Measurements from ENCODE around the gene TRAP1.
A peak's percentile ranks its signal among the peaks of the same experiment; 100 is the strongest.

Gene TRAP1

GRCh38 chr16:3717235-3718018 lies at the start of gene TRAP1:
Gene TRAP1 (minus strand): TSS chr16:3717524. CDS start chr16:3717508, 16 bp downstream.
- DNase-seq: peak; percentile 91

- DNase-seq: no peak
Observed at GRCh38 chr16:3766177-3766576, 48.9 kb upstream of the TRAP1 start.

GRCh38 chr16:3764409-3764808 lies 47.1 kb upstream of the TRAP1 start:
- DNase-seq: no peak

GRCh38 chr16:3762107-3762750 lies 44.9 kb upstream of the TRAP1 start:
- no peak for DNase-seq

- no peak for DNase-seq
Observed at GRCh38 chr16:3761375-3762106, 44.2 kb upstream of the TRAP1 start.

GRCh38 chr16:3760518-3760917 lies 43.2 kb upstream of the TRAP1 start:
- no peak for DNase-seq

- DNase-seq: no peak
Observed at GRCh38 chr16:3759736-3760135, 42.4 kb upstream of the TRAP1 start.

GRCh38 chr16:3756113-3756512 lies 38.8 kb upstream of the TRAP1 start:
- DNase-seq: no peak

GRCh38 chr16:3755249-3755648 lies 37.9 kb upstream of the TRAP1 start:
- DNase-seq: no peak

- no peak for DNase-seq
Observed at GRCh38 chr16:3754772-3755171, 37.4 kb upstream of the TRAP1 start.

GRCh38 chr16:3754081-3754703 lies 36.9 kb upstream of the TRAP1 start:
- DNase-seq: no peak

- DNase-seq: no peak
Observed at GRCh38 chr16:3752984-3753383, 35.7 kb upstream of the TRAP1 start.

GRCh38 chr16:3751878-3752277 lies 34.6 kb upstream of the TRAP1 start:
- no peak for DNase-seq

- DNase-seq: no peak
Observed at GRCh38 chr16:3748307-3748706, 31.0 kb upstream of the TRAP1 start.

GRCh38 chr16:3745751-3746355 lies 28.5 kb upstream of the TRAP1 start:
- DNase-seq: no peak

GRCh38 chr16:3744018-3744417 lies 26.7 kb upstream of the TRAP1 start:
- DNase-seq: no peak

GRCh38 chr16:3740934-3741333 lies 23.6 kb upstream of the TRAP1 start:
- DNase-seq: no peak

- DNase-seq: no peak
Observed at GRCh38 chr16:3740186-3740585, 22.9 kb upstream of the TRAP1 start.

- no peak for DNase-seq
Observed at GRCh38 chr16:3739636-3740035, 22.3 kb upstream of the TRAP1 start.

GRCh38 chr16:3738541-3738940 lies 21.2 kb upstream of the TRAP1 start:
- DNase-seq: no peak

- DNase-seq: no peak
Observed at GRCh38 chr16:3738128-3738527, 20.8 kb upstream of the TRAP1 start.

- DNase-seq: no peak
Observed at GRCh38 chr16:3737181-3737580, 19.9 kb upstream of the TRAP1 start.

GRCh38 chr16:3736116-3736515 lies 18.8 kb upstream of the TRAP1 start:
- DNase-seq: no peak
